ENCODE measurements around the gene ARHGEF10L. TPM values are rescaled to one million over a fixed set of nuclear protein-coding genes. Genes with fewer than 3 reads are reported as not detected.

ARHGEF10L gene
- total RNA-seq, 1 donor from 2014 or later = 27.8 TPM

DNA sequence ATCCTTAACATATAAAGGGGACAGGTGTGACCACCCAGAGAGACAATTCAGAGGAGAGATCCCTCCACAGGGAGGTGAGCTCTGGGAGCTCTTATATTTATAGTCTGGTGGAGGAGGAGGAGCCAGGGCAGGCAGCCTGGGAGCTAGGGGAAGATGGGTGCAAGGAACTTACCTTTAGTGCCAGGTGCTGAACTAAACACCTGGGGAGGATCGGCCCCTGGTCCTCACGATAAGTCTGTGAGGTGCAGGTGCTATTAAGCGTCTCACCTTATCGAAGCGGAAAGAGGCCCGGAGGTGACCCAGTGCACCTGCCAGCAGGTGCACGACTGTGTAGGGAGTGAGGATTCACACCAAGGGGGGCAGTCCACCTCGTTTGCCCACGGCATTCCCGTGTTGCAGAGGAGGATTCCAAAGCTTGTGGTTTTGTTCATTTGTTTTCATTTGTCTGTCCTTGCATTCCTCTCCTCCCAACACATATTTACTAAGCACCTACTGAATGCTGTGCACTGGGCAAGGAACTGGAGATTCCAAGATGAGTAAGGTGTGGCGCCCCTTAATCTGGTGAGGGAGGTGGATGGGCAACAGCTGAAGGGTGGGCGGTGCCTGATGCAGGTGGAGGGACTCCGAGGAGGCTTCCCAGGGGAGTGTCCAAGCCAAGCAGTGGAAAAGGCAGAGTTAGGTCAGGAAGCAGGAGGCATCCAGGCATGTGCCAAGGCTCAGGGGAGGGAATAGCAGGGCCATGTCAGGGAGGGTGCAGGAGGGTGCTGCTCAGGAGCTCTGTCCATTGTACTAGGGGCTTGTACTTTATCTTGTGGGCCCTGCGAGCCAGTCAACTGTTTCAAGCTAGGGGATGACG, 11.5 kb downstream of the ARHGEF10L start:
- no peak for DNase-seq (ENCODE audit: low read depth)
- peak overlapping the region; percentile 17 for H3K4me3 ChIP-seq (ENCODE audit: low read depth, low read length)
- TF ChIP-seq CTCF (conservative IDR thresholded peaks at IDR 0.05; ENCODE audit: low read depth, low read length) = no peak

GRCh38 chr1:17551755-17552234, 12.3 kb downstream of the ARHGEF10L start:
- DNase-seq (ENCODE audit: low read depth) = peak; percentile 67
- peak overlapping the region; percentile 17 for H3K4me3 ChIP-seq (ENCODE audit: low read depth, low read length)
- TF ChIP-seq CTCF (conservative IDR thresholded peaks at IDR 0.05; ENCODE audit: low read depth, low read length) = no peak

- H3K4me3 ChIP-seq (ENCODE audit: low read depth, low read length) = no peak overlapping the region
- no peak for TF ChIP-seq CTCF (conservative IDR thresholded peaks at IDR 0.05; ENCODE audit: low read depth, low read length)
- no peak for DNase-seq (ENCODE audit: low read depth)
Observed at GRCh38 chr1:17553975-17554700, 14.6 kb downstream of the ARHGEF10L start.

DNA sequence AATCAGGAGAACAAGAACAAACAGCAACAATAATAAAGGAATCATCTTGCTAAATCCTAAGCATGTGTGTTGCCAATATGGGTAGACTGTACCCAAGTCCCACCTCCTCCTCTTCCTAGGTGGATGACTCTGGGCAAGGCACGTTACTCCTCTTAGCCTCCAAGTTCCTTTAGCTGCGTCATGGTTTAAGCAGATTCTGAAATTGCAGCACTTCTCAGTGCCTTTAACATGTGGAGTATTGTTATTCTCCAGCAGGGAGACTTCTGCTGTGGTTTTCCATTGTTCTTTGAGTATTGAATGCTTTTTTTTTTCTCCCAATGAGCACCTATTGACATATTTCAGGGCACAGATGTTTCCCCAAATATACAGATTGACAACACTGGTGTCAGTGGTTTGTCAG, 15.5 kb downstream of the ARHGEF10L start:
- no peak for TF ChIP-seq CTCF (conservative IDR thresholded peaks at IDR 0.05; ENCODE audit: low read depth, low read length)
- DNase-seq (ENCODE audit: low read depth) = no peak
- no peak overlapping the region for H3K4me3 ChIP-seq (ENCODE audit: low read depth, low read length)

- no peak for TF ChIP-seq CTCF (conservative IDR thresholded peaks at IDR 0.05; ENCODE audit: low read depth, low read length)
- DNase-seq (ENCODE audit: low read depth) = no peak
- no peak overlapping the region for H3K4me3 ChIP-seq (ENCODE audit: low read depth, low read length)
Observed at GRCh38 chr1:17557986-17558385, 18.5 kb downstream of the ARHGEF10L start.

DNA sequence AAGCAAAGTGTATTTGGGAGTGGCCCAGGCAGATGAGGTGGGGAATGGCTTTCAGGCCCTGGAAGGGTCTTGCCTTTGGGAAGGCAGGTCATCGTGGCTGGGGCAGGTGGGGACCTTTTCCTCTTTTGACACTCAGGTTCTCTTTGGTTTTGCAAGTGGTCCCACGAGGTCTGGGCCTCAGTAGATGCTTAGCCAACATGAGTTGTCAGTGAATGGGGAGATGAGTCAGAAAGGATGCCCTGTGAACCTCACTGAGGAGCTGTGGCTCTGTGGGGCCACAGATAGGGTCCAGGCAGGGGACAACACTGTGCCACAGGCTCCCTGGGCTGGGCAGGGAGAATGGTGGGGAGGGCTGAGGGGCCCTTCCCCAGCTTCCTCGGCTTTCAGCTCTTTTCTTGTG, 19.0 kb downstream of the ARHGEF10L start:
- TF ChIP-seq CTCF (conservative IDR thresholded peaks at IDR 0.05; ENCODE audit: low read depth, low read length) = no peak
- H3K4me3 ChIP-seq (ENCODE audit: low read depth, low read length) = no peak overlapping the region
- no peak for DNase-seq (ENCODE audit: low read depth)

Measured in epithelial cell of proximal tubule (primary cell).